ENCODE data around the gene DDIT4.

- TF ChIP-seq ZFP3 (CRISPR knock-in tag; IDR thresholded peaks at IDR 0.05) (no peak), CREB5 (CRISPR knock-in tag; IDR thresholded peaks at IDR 0.05; ENCODE audit: low read depth) (no peak), ZNF565 (CRISPR knock-in tag; conservative IDR thresholded peaks at IDR 0.05; ENCODE audit: low read depth) (no peak), TSHZ2 (CRISPR knock-in tag; IDR thresholded peaks at IDR 0.05) (no peak), ARNTL (CRISPR knock-in tag; IDR thresholded peaks at IDR 0.05; ENCODE audit: borderline replicate concordance, low read depth) (no peak), ZFP30 (CRISPR knock-in tag; IDR thresholded peaks at IDR 0.05) (no peak), TCF4 (CRISPR knock-in tag; IDR thresholded peaks at IDR 0.05; ENCODE audit: borderline replicate concordance) (no peak), CSRNP3 (CRISPR knock-in tag; IDR thresholded peaks at IDR 0.05) (no peak), RARB (CRISPR knock-in tag; IDR thresholded peaks at IDR 0.05) (no peak), CSDC2 (CRISPR knock-in tag; IDR thresholded peaks at IDR 0.05) (no peak), PATZ1 (CRISPR knock-in tag; IDR thresholded peaks at IDR 0.05; ENCODE audit: borderline replicate concordance) (no peak)
Measured at GRCh38 chr10:72251635-72252034, 22.1 kb upstream of the DDIT4 start.

Data from SK-N-SH treated with all-trans-retinoic acid at 6 μM for 48 hours (cell line).